ENCODE measurements around the gene FAM20A.
A peak's percentile ranks its signal among the peaks of the same experiment; 100 is the strongest.
"Not testable (repeated sequence)": the region's sequence is repeated elsewhere in the genome, so short reads cannot be mapped to it uniquely, and the experiment has no call there.

FAM20A gene

GRCh38 chr17:68519911-68520310 lies 81.3 kb downstream of the FAM20A start:
- DNase-seq (ENCODE audit: low read depth) = no peak

GRCh38 chr17:68519051-68519450 lies 82.1 kb downstream of the FAM20A start:
- not testable (repeated sequence) for DNase-seq (ENCODE audit: low read depth)

GRCh38 chr17:68518063-68518815 lies 82.9 kb downstream of the FAM20A start:
- no peak for DNase-seq (ENCODE audit: low read depth)

- not testable (repeated sequence) for DNase-seq (ENCODE audit: low read depth)
Measured at GRCh38 chr17:68517605-68518004, 83.6 kb downstream of the FAM20A start.

GRCh38 chr17:68516732-68517131 lies 84.4 kb downstream of the FAM20A start:
- DNase-seq (ENCODE audit: low read depth) = no peak

GRCh38 chr17:68514831-68515635 lies 86.1 kb downstream of the FAM20A start:
- DNase-seq (ENCODE audit: low read depth) = peak; percentile 72

GRCh38 chr17:68513932-68514331 lies 87.2 kb downstream of the FAM20A start:
- DNase-seq (ENCODE audit: low read depth) = no peak

GRCh38 chr17:68512960-68513474 lies 88.2 kb downstream of the FAM20A start:
- no peak for DNase-seq (ENCODE audit: low read depth)

- peak; percentile 90 for DNase-seq (ENCODE audit: low read depth)
Measured at GRCh38 chr17:68512247-68512959, 88.8 kb downstream of the FAM20A start, which contains the start of gene PRKAR1A. PRKAR1A (plus strand) TSS chr17:68512430; CDS start chr17:68515400, 2,970 bp downstream.

- DNase-seq (ENCODE audit: low read depth) = no peak
Measured at GRCh38 chr17:68511671-68512246, 89.4 kb downstream of the FAM20A start.

- DNase-seq (ENCODE audit: low read depth) = no peak
Measured at GRCh38 chr17:68511254-68511670, 89.9 kb downstream of the FAM20A start.

- no peak for DNase-seq (ENCODE audit: low read depth)
Measured at GRCh38 chr17:68509141-68510057, 91.8 kb downstream of the FAM20A start.

GRCh38 chr17:68507576-68507975 lies 93.6 kb downstream of the FAM20A start:
- DNase-seq (ENCODE audit: low read depth) = no peak

- DNase-seq (ENCODE audit: low read depth) = no peak
Measured at GRCh38 chr17:68505951-68506350, 95.2 kb downstream of the FAM20A start.

GRCh38 chr17:68501074-68501473 lies 100.1 kb downstream of the FAM20A start:
- DNase-seq (ENCODE audit: low read depth) = no peak

- no peak for DNase-seq (ENCODE audit: low read depth)
Measured at GRCh38 chr17:68499587-68499986, 101.6 kb downstream of the FAM20A start.

- DNase-seq (ENCODE audit: low read depth) = no peak
Measured at GRCh38 chr17:68498479-68499326, 102.5 kb downstream of the FAM20A start.

GRCh38 chr17:68497885-68498319 lies 103.3 kb downstream of the FAM20A start:
- no peak for DNase-seq (ENCODE audit: low read depth)

GRCh38 chr17:68495081-68495480 lies 106.1 kb downstream of the FAM20A start:
- DNase-seq (ENCODE audit: low read depth) = no peak
